Retinal pigment epithelial cell (primary cell): ENCODE measurements around the gene MAP3K19.

Experiments used
- DNase-seq: peaks from one replicate; pipeline ENCODE4 v3.0.0-alpha.2; 2010; ENCODE audit warnings: low read depth
- H3K4me3 ChIP-seq: 2 replicates; pipeline ENCODE4 v1.5.1; 2011; ENCODE audit warnings: mild to moderate bottlenecking, low read length, control low read depth, moderate library complexity
- TF ChIP-seq, protein P1 (sequence below): conservative IDR thresholded peaks from 2 replicates; pipeline ENCODE4 v1.5.1; 2011; ENCODE audit warnings: low read depth, low read length, control low read depth, inconsistent platforms

Gene MAP3K19

DNA sequence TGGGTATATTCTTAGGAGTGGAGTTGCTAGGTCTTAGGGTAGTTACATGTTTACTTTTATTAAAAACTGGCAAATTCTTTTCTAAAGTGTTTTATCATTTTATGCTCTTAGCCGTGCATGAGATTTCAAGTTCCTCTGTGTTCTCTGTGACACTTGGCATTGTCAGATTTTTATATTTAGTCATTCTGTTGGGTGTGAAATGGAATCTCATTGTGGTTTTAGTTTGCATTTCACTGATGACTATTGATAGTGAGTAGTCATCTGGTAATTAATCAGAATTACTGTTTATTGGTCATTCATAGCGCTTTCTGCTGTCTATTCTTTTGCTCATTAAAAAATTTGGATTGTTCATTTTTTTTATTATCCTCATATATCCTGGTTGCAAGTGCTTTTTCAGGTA is 39.0 kb upstream of the MAP3K19 start:
- TF ChIP-seq, protein P1, sequence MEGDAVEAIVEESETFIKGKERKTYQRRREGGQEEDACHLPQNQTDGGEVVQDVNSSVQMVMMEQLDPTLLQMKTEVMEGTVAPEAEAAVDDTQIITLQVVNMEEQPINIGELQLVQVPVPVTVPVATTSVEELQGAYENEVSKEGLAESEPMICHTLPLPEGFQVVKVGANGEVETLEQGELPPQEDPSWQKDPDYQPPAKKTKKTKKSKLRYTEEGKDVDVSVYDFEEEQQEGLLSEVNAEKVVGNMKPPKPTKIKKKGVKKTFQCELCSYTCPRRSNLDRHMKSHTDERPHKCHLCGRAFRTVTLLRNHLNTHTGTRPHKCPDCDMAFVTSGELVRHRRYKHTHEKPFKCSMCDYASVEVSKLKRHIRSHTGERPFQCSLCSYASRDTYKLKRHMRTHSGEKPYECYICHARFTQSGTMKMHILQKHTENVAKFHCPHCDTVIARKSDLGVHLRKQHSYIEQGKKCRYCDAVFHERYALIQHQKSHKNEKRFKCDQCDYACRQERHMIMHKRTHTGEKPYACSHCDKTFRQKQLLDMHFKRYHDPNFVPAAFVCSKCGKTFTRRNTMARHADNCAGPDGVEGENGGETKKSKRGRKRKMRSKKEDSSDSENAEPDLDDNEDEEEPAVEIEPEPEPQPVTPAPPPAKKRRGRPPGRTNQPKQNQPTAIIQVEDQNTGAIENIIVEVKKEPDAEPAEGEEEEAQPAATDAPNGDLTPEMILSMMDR = no peak
- no peak overlapping the region for H3K4me3 ChIP-seq
- DNase-seq = no peak

DNA sequence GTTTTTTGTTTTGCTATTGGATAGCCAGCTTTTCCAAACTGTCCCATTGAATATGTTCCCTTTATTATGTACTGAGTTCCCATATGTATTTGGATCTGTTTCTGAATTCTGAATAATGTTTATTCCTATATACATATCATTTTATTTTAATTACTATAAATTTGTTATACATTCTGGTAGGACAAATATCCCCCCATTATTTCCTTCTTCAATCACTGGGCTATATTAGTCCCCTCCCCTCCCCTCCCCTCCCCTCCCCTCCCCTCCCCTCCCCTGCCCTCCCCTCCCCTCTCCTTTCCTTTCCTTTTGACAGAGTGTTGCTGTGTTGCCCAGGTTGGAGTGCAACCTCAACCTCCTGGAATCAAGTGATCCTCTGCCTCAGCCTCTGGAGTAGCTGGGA is 31.2 kb upstream of the MAP3K19 start:
- TF ChIP-seq, protein P1 = no peak
- no peak overlapping the region for H3K4me3 ChIP-seq
- DNase-seq = no peak

DNA sequence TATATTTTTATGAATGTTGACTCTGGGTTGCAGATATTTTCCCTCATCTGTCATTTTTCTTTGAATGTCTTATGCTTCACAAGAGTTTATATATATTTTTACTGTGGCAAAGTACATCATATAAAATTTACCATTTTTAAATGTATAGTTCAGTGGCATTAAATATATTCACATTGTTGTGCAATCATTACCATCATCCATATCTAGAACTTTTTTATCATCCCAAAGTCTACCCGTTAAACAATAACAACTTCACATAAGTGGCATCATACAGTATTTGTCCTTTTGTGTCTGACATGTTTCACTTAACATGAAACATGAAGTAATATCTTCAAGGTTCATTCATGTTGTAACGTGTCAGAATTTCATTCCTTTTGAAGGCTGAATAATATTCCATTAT is 29.3 kb upstream of the MAP3K19 start:
- H3K4me3 ChIP-seq = no peak overlapping the region
- TF ChIP-seq, protein P1 = no peak
- DNase-seq = no peak

DNA sequence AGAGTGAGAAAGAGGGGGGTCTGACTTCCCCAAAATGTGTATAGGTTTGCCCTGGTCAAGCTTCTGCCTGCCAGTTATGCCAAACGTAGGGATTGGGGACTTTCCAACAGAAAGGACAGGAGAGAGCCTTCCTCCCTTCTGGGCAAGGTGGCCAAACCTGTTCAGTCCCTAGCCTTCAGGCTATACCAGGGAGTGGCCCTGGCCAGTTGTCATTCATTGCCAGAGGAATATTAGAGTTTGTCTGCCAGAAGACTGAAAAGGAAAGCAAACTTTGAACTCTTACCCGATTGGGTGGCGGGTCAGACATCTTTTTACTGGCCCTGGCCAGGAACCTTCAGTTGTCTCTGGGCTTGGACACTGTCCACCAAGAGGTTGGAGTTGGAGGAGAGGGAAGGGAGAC is 27.0 kb upstream of the MAP3K19 start:
- DNase-seq = no peak
- TF ChIP-seq, protein P1 = no peak
- no peak overlapping the region for H3K4me3 ChIP-seq

DNA sequence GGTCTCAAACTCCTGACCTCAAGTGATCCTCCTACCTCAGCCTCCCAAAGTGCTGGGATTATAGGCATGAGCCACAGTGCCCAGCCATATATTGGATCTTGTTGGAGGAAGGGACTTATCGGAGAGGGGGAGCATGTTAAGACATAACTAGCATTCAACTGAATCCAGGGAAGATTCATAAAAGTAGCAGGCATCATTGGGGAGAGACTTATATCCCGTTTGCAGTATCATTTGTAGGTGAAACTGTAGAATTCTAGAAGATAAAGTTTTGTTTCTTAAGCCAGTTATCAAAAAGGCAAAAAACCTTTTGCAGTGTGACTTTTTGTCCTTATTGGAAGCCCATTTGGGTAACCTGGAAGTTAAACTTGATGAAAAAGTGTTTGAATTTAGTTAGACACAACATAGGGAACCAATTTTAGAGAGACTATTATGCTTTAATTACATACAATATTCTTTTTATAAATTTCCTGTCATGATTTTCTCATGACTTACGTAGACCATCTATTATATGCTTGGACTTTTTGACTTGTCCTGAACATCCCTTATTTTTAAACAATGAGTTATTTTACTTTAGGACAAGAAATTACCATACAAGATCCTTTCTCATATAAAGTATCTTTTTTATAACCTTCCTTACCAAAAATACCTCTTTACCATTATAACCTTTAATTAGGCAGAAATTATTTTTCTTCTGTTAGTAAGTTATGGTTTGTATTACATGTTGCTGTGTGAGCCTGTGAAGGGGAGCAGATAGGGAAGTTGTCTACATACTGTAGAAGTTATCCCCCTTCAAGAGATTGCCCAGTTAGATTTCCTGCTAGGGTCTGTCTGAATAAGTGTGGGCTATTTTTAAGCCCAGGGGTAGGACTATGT is 25.1 kb upstream of the MAP3K19 start:
- no peak for DNase-seq
- TF ChIP-seq, protein P1 = no peak
- no peak overlapping the region for H3K4me3 ChIP-seq

DNA sequence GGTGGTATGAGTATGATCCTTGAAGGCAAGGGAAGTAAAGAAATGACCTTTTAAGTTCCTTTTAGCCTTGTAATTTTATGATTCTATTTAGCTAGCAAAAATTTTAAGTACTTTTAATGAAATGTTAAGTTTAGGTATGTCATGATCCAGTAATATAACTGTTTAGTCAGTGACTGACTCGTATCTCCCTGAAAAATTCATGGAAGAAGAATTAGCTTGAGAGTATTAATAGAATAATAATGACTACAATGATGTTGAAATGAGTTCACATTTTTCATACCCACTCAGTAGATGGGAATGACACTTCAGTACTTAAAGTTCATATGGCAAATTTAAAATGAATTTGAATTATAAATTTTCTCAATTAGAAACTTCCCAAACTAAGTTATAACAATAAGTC is 19.5 kb upstream of the MAP3K19 start:
- TF ChIP-seq, protein P1 = no peak
- H3K4me3 ChIP-seq = no peak overlapping the region
- no peak for DNase-seq

DNA sequence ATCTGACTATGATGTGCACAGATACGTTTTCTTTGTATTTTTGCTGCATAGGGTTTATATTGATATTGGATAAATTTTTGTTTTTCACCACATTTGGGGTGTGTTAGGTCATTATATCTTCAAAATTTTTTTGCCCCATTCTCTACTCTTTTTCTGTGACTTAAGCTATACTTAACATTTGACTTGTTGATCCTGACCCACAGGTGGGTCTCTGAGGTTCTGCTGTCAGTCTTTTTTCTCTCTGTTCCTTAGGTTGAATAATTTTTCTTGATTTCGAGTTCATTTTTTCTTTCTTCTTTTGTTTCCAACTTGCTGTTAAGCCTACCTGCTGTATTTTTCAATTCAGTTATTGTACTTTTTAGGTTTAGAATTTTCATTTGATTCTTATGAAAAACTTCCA is 16.9 kb upstream of the MAP3K19 start:
- no peak for DNase-seq
- TF ChIP-seq, protein P1 = no peak
- H3K4me3 ChIP-seq = no peak overlapping the region
